Activated CD4-positive, alpha-beta memory T cell treated with anti-CD3 and anti-CD28 coated beads for 36 hours (primary cell): ENCODE results near the gene MRPL42. TPM values are rescaled to one million over a fixed set of nuclear protein-coding genes. Genes with fewer than 3 reads are reported as not detected.

Source experiments
- CTCF ChIA-PET: fragments of 350-600 bp; sonication (Branson Sonifier 250); formaldehyde crosslinking; loops from one replicate; lab custom pipeline; 2021; ENCODE audit warnings: antibody characterized with exemption, inconsistent platforms; lab: Charles Lee
- POLR2A ChIA-PET: fragments of 350-600 bp; sonication (Branson Sonifier 250); formaldehyde crosslinking; loops from one replicate; lab custom pipeline; 2021; ENCODE audit warnings: antibody characterized with exemption; lab: Charles Lee
- DNase-seq: peaks from one replicate; pipeline ENCODE4 v3.0.0-alpha.2; 2020
- H3K27ac Mint-ChIP-seq: one replicate; pipeline ENCODE4 v1.8.0; 2021; ENCODE audit warnings: mixed read lengths
- H3K27me3 Mint-ChIP-seq: one replicate; pipeline ENCODE4 v1.8.0; 2021; ENCODE audit warnings: mixed read lengths
- H3K36me3 Mint-ChIP-seq: one replicate; pipeline ENCODE4 v1.8.0; 2021; ENCODE audit warnings: mixed read lengths
- H3K4me1 Mint-ChIP-seq: one replicate; pipeline ENCODE4 v1.8.0; 2021; ENCODE audit warnings: low read depth, mixed read lengths
- H3K4me3 Mint-ChIP-seq: one replicate; pipeline ENCODE4 v1.8.0; 2021; ENCODE audit warnings: mild to moderate bottlenecking, mixed read lengths
- H3K9me3 Mint-ChIP-seq: one replicate; pipeline ENCODE4 v1.8.0; 2021; ENCODE audit warnings: mixed read lengths
- intact Hi-C: fragments of 100-400 bp; cut with micrococcal nuclease; formaldehyde crosslinking; loops from one replicate; pipeline ENCODE4 v1.15.1; 2023
- total RNA-seq, 2 experiments: library from RNA; stranded (reverse); gene quantifications; one replicate each; pipeline ENCODE4 v1.2.3, GENCODE V29; 2021

MRPL42 gene
- total RNA-seq, 2 experiments from 2014 or later: 65.0 to 67.6 TPM

DNA sequence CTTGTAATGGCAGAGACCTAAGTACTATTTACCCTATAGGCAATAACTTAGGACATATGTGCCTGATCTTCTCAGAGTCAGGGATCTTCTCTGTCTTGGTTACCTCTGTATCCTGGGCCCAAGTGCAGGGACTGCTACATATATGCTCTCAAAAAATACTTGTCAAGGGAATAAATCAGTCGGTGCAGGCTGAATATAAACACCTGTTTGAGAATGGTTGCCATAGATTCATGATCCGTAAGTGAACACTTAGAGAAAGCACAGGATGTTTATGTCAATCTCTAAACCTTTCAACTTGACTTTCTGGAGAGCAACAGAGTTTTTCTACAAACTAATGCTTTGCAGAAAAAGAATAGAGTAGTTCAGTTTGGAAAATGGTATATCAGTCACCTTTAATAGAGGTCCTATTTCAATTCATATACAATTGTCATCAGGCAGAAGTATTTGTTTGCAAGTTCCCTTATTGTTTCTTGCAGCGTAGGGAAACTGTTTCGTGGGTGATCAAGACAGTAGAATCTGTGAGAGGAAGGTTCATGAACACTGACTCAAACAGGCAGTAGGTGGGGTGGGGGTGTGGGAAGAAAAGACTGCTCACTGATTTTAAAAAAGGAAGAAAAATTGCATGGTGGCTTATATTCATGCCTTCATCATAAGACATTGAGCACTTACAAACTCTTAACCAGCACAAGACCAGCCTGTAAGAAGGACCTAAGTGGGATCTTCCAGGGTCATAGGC lies 19.6 kb upstream of the MRPL42 start:
- Mint-ChIP-seq H3K9me3 (no peaks in the 10 kb centered on the region), H3K36me3 (no peaks in the 10 kb centered on the region), H3K4me1 (peaks cover 26% of the 10 kb centered on the region), H3K27me3 (no peaks in the 10 kb centered on the region), H3K4me3 (no peak overlapping the region), H3K27ac (peak overlapping the region; percentile 1)
- CTCF ChIA-PET: no interaction called here
- intact Hi-C loops: loop anchor here (10.0 kb wide), 2 partner anchors 337 to 817 kb away; no protein-coding TSS in a partner anchor
- DNase-seq: peak; percentile 44
- POLR2A ChIA-PET: no interaction called here

DNA sequence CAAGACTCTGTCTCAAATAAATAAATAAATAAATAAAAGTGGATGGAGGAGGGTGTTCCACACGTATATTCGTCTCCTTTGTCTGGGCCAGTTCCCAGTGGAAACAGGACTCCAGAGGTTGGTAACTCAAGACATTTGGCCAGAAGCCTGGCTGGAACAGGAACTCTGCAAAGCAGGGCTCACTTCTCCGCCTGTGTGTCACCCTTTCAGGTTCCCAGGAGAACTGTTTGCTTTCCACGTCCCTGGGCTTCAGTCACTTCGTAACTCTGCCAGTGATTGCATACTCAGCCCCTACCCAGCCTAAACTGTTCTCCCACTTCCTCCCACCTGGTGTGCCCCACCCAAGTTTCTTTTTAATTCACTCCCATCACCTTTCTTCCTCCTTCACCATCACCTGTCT lies 18.5 kb upstream of the MRPL42 start:
- Mint-ChIP-seq H3K36me3 (no peaks in the 10 kb centered on the region), H3K4me3 (no peak overlapping the region), H3K4me1 (peaks cover 21% of the 10 kb centered on the region), H3K27me3 (no peaks in the 10 kb centered on the region), H3K27ac (no peak overlapping the region), H3K9me3 (no peaks in the 10 kb centered on the region)
- intact Hi-C loops: loop anchor here (10.0 kb wide), 2 partner anchors 336 to 816 kb away; no protein-coding TSS in a partner anchor
- ChIA-PET CTCF (no interaction called here), POLR2A (no interaction called here)
- no peak for DNase-seq

DNA sequence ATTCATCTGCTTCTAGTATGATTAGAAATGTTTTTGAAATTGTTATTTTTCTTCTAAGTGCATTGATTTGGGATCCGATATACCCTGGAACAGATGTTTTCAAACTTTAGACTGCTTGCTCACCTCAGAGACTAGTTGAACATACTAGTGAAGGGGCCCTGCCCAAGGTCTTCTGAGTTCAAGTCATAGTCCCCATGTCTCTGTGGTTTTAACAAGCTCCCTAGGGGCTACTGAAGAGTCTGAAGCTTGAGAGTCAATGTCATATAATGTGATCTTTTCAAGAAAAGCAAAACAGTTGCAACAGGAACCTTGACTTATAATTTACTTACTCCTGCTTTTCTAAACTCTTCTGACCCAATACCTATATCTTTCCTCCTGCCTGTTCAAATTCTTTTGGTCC lies 18.0 kb upstream of the MRPL42 start:
- H3K36me3 Mint-ChIP-seq: no peaks in the 10 kb centered on the region
- intact Hi-C loops: loop anchor here (10.0 kb wide), 2 partner anchors 336 to 816 kb away; no protein-coding TSS in a partner anchor
- CTCF ChIA-PET: no interaction called here
- no peak overlapping the region for H3K4me3 Mint-ChIP-seq
- no peaks in the 10 kb centered on the region for H3K9me3 Mint-ChIP-seq
- no peak for DNase-seq
- H3K27me3 Mint-ChIP-seq: no peaks in the 10 kb centered on the region
- H3K4me1 Mint-ChIP-seq: peaks cover 21% of the 10 kb centered on the region
- POLR2A ChIA-PET: interaction anchor here (0.7 kb wide), 1 partner anchor 655 kb away, joined by 4 read pairs; no protein-coding TSS in a partner anchor
- no peak overlapping the region for H3K27ac Mint-ChIP-seq

DNA sequence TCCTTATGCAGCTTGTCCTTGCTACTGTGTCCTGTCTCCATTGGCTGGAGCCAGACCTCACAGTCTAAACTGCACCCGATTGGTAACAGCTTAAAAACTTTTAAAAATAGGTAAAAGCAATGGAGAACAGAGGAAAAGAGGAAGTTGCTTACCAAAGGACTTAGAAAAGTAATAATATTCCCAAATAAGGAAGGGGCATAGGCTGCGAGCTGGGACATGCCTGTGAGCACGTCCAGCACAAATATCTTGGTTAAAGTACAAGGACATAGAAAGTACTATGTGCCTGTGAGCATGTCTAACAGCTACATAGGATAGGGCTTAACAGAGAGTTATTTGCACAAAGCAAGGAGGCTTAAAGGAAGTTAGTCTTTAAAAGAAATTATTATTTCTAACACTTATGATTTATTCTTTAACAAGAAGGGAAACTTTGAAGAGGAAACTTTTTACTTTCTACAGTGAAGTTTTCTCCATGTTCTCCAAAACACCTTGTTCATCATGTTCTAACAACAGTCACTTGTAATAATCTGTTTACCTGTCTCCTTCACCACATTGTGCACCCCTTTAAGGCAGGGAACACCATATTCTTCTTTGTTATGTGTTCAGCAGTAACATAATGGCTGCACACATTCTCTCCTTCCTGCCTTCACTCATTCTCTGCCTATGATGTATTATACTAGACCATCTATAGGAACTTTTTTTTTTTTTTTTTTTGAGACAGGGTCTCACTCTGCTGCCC lies 15.7 kb upstream of the MRPL42 start:
- intact Hi-C loops: no loop called here
- Mint-ChIP-seq H3K9me3 (no peaks in the 10 kb centered on the region), H3K27me3 (no peaks in the 10 kb centered on the region), H3K4me3 (no peak overlapping the region), H3K27ac (no peak overlapping the region), H3K36me3 (no peaks in the 10 kb centered on the region), H3K4me1 (peaks cover 21% of the 10 kb centered on the region)
- no peak for DNase-seq
- POLR2A ChIA-PET: no interaction called here
- CTCF ChIA-PET: interaction anchor here (0.6 kb wide), 1 partner anchor 15 kb away, joined by 4 read pairs; no protein-coding TSS in a partner anchor

DNA sequence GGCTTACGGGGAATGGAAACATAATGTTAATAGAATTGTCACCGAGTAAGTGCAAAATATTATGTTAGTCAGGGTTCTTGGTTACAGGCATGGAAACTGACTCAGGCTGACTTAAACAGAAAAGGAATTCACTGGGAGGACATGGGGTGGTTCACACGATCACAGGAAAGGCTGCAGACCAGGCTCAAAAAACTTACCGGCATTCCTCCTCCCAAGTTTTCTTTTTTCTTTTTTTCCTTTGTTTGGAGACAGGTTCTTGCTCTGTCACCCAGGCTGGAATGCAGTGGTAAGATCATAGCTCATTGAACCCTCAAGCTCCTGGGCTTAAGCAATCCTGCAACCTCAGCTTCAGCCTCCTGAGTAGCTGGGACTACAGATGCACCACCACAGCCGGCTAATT lies 13.7 kb upstream of the MRPL42 start:
- CTCF ChIA-PET: no interaction called here
- Mint-ChIP-seq H3K36me3 (no peaks in the 10 kb centered on the region), H3K9me3 (no peaks in the 10 kb centered on the region), H3K4me1 (peaks cover 8% of the 10 kb centered on the region), H3K27ac (no peak overlapping the region), H3K27me3 (no peaks in the 10 kb centered on the region), H3K4me3 (no peak overlapping the region)
- no peak for DNase-seq
- POLR2A ChIA-PET: no interaction called here
- intact Hi-C loops: no loop called here

DNA sequence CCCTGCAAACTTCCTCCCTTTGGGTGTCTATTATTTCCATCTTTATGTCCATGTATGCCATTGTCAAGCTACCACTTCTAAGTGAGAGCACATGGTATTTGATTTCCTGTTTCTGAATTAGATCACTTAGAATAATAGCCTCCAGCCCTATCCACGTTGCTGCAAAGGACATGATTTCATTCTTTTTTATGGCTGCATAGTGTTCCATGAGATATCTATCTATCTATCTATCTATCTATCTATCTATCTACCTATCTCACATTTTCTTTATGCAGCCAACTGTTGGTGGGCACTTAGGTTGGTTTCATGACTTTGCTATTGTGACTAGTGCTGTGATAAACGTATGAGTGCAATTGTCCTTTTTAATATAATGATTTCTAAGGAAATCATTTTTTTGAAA lies 11.2 kb upstream of the MRPL42 start:
- Mint-ChIP-seq H3K4me3 (no peak overlapping the region), H3K36me3 (no peaks in the 10 kb centered on the region), H3K9me3 (no peaks in the 10 kb centered on the region), H3K4me1 (no peaks in the 10 kb centered on the region), H3K27ac (no peak overlapping the region), H3K27me3 (no peaks in the 10 kb centered on the region)
- ChIA-PET CTCF (interaction anchor here (1.2 kb wide), 1 partner anchor 12 kb away, joined by 3 read pairs; the partner anchor contains the start of gene MRPL42), POLR2A (no interaction called here)
- DNase-seq: no peak
- intact Hi-C loops: no loop called here

DNA sequence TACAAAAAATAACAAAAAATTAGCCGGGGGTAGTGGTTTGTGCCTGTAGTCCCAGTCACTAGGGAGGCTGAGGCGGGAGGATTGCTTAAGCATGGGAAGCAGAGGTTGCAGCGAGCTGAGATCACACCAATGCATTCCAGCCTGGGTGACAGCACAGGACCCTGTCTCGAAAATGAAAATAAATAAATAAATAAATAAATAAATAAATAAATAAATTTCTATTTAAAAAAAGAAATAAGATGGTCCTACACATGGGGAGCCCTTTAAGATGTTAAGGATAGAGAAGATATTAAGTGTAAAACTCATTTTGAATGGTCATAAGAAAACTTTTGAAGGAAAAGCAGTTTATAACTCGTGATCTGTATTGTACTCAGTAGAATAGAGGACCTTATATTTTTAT lies 8.2 kb upstream of the MRPL42 start:
- Mint-ChIP-seq H3K9me3 (no peaks in the 10 kb centered on the region), H3K27me3 (no peaks in the 10 kb centered on the region), H3K4me1 (no peaks in the 10 kb centered on the region), H3K36me3 (no peaks in the 10 kb centered on the region), H3K27ac (no peak overlapping the region), H3K4me3 (no peak overlapping the region)
- ChIA-PET CTCF (no interaction called here), POLR2A (no interaction called here)
- DNase-seq: no peak
- intact Hi-C loops: no loop called here

DNA sequence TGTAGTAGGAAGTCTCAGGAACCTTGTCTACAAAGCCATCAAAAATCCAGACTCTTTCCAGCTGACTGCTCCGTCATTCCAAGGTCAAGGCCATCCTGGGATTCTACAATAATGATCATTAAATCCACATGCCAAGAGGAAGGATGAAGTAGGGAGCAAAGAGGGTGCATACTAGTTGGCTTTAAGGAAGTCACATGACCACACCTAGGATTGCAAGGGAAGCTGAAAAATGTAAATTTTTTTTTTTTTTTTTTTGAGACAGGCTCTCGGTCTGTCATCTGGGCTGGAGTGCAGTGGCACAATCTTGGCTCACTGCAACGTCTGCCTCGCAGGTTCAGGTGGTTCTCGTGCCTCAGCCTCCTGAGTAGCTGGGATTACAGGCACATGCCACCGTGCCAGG lies 7.3 kb upstream of the MRPL42 start:
- Mint-ChIP-seq H3K4me1 (no peaks in the 10 kb centered on the region), H3K27ac (no peak overlapping the region), H3K36me3 (no peaks in the 10 kb centered on the region), H3K27me3 (no peaks in the 10 kb centered on the region), H3K9me3 (no peaks in the 10 kb centered on the region), H3K4me3 (no peak overlapping the region)
- ChIA-PET CTCF (interaction anchor here (0.6 kb wide), 1 partner anchor 362 kb away, joined by 3 read pairs; no protein-coding TSS in a partner anchor), POLR2A (no interaction called here)
- intact Hi-C loops: no loop called here
- DNase-seq: no peak

DNA sequence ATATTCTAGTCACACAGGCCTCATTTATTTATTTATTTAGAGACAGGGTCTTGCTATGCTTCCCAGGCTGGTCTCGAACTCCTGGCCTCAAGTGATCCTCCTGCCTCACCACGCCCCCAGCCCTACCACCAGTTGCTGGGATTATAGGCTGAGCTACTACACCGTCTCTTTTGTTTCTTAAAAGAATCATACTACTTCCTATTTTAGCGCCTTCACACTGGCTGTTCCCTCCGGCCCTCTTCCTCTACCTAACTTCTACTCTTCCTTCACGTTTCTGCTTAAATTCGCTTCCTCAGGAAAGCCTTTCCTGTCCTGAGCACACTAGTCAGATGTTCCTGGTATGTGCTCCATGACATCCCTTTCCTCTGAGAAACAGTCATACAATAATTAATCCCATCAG lies 6.4 kb upstream of the MRPL42 start:
- POLR2A ChIA-PET: no interaction called here
- CTCF ChIA-PET: interaction anchor here (0.6 to 2.0 kb wide), 2 partner anchors 41 to 362 kb away, joined by 3 to 6 read pairs; no protein-coding TSS in a partner anchor
- DNase-seq: no peak
- Mint-ChIP-seq H3K36me3 (no peaks in the 10 kb centered on the region), H3K4me3 (no peak overlapping the region), H3K27ac (no peak overlapping the region), H3K9me3 (no peaks in the 10 kb centered on the region), H3K4me1 (no peaks in the 10 kb centered on the region), H3K27me3 (no peaks in the 10 kb centered on the region)
- intact Hi-C loops: no loop called here

DNA sequence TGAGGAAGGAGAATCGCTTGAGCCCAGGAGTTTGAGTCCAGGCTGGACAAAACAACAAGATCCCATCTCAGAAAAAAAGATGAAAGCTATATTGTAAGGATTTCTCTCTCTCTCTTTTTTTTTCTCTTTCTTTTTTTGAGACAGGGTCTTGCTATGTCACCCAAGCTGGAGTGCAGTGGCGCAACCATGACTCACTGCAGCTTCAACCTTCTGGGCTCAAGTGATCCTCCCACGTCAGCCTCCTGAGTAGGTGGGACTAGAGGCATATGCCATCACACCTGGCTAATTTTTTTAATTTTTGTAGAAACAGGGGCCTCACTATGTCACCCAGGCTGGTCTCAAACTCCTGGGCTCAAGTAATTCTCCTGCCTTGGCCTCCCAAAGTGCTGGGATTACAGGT lies 5.8 kb upstream of the MRPL42 start:
- no peak overlapping the region for H3K27ac Mint-ChIP-seq
- peak; percentile 22 for DNase-seq
- no peak overlapping the region for H3K4me3 Mint-ChIP-seq
- no peaks in the 10 kb centered on the region for H3K9me3 Mint-ChIP-seq
- H3K36me3 Mint-ChIP-seq: no peaks in the 10 kb centered on the region
- CTCF ChIA-PET: interaction anchor here (2.0 kb wide), 1 partner anchor 42 kb away, joined by 6 read pairs; no protein-coding TSS in a partner anchor
- POLR2A ChIA-PET: no interaction called here
- H3K27me3 Mint-ChIP-seq: no peaks in the 10 kb centered on the region
- no peaks in the 10 kb centered on the region for H3K4me1 Mint-ChIP-seq
- intact Hi-C loops: no loop called here

DNA sequence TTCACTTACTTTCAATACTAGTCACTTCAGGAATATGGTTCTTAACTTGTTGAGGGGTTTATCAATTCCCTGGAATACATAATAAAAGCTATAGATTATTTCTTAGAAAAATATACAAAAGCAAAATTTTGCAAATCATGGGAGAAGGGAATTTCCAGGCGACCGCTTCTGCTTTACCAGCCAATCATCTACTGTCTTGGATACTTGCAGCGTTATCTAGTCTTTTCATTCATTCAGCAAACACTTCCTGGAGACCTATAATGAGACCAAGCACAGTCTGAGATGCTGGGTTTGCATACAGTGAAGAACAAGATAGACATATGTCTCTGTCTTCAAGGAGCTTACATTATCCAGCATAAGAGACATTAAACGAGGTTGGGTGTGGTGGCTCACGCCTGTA lies 1.5 kb upstream of the MRPL42 start:
- peaks cover 8% of the 10 kb centered on the region for H3K36me3 Mint-ChIP-seq
- H3K27ac Mint-ChIP-seq: no peak overlapping the region
- intact Hi-C loops: no loop called here
- no peaks in the 10 kb centered on the region for H3K9me3 Mint-ChIP-seq
- POLR2A ChIA-PET: interaction anchor here (0.7 kb wide), 1 partner anchor 286 kb away, joined by 3 read pairs; no protein-coding TSS in a partner anchor
- DNase-seq: no peak
- peaks cover 29% of the 10 kb centered on the region for H3K4me1 Mint-ChIP-seq
- CTCF ChIA-PET: interaction anchor here (1.7 to 3.3 kb wide), 2 partner anchors 37 to 46 kb away, joined by 5 to 11 read pairs; no protein-coding TSS in a partner anchor
- no peaks in the 10 kb centered on the region for H3K27me3 Mint-ChIP-seq
- no peak overlapping the region for H3K4me3 Mint-ChIP-seq
